IMR-90 (cell line): ENCODE results near the gene RAD1. TPM values are rescaled to one million over a fixed set of nuclear protein-coding genes. Genes with fewer than 3 reads are reported as not detected.

Experiments used
- ATAC-seq: fragments of 200-7000 bp; cut with Tn5 transposase; 2 replicates; pipeline ENCODE4 v1.9.1; 2020; ENCODE audit warnings: low read depth, mild to moderate bottlenecking, moderate library complexity
- BruUV-seq: library from RNA; stranded (reverse); fragments of 400-500 nt; replicated peaks from 2 replicates; lab custom pipeline; 2021; lab: Mats Ljungman, UMichigan
- CTCF ChIA-PET: fragments of 300-600 bp; formaldehyde crosslinking; extraction: SDS; loops from one replicate; lab custom pipeline; 2021; ENCODE audit warnings: antibody characterized with exemption; lab: Yijun Ruan, JAX
- POLR2A ChIA-PET: fragments of 300-600 bp; sonication (Branson Sonifier 250); formaldehyde crosslinking; loops from one replicate; lab custom pipeline; 2022; ENCODE audit warnings: antibody characterized with exemption; ENCODE audit not compliant: unreplicated experiment; lab: Charles Lee
- DNase-seq: peaks from one replicate; pipeline ENCODE4 v3.0.0; 2013
- H2AFZ ChIP-seq: replicated peaks from 2 replicates; pipeline ENCODE3; 2013; ENCODE audit warnings: low read length, mild to moderate bottlenecking; ENCODE audit not compliant: poor library complexity
- H2AK5ac ChIP-seq: 2 replicates; pipeline ENCODE4 v1.6.1; 2013; ENCODE audit warnings: low read depth, low read length, inconsistent platforms
- H2AK9ac ChIP-seq: replicated peaks from 2 replicates; pipeline ENCODE3; 2013; ENCODE audit warnings: mild to moderate bottlenecking, low read depth, low read length, moderate library complexity; ENCODE audit not compliant: poor library complexity
- H2BK120ac ChIP-seq: 2 replicates; pipeline ENCODE4 v1.6.1; 2013; ENCODE audit warnings: low read depth, low read length, inconsistent platforms
- H2BK15ac ChIP-seq: 3 replicates; pipeline ENCODE4 v1.6.1; 2013; ENCODE audit warnings: low read depth, low read length, inconsistent platforms
- H2BK20ac ChIP-seq: 2 replicates; pipeline ENCODE4 v1.6.1; 2013; ENCODE audit warnings: low read depth, mild to moderate bottlenecking, inconsistent platforms, low read length, moderate library complexity
- H2BK5ac ChIP-seq: 2 replicates; pipeline ENCODE4 v1.6.1; 2013; ENCODE audit warnings: mild to moderate bottlenecking, low read depth, low read length, inconsistent platforms; ENCODE audit not compliant: poor library complexity, severe bottlenecking
- H3K14ac ChIP-seq: replicated peaks from 2 replicates; pipeline ENCODE4 v1.6.1; 2013; ENCODE audit warnings: low read depth, low read length, inconsistent platforms
- H3K18ac ChIP-seq: 2 replicates; pipeline ENCODE4 v1.6.1; 2013; ENCODE audit warnings: low read depth, low read length, control low read depth
- H3K23ac ChIP-seq: 2 replicates; pipeline ENCODE4 v1.6.1; 2013; ENCODE audit warnings: low read depth, low read length, inconsistent platforms
- H3K27ac ChIP-seq: 2 replicates; pipeline ENCODE4 v1.5.1; 2013; ENCODE audit warnings: mild to moderate bottlenecking, control low read depth, low read length; ENCODE audit not compliant: insufficient read depth
- H3K27me3 ChIP-seq: 2 replicates; pipeline ENCODE4 v1.6.1; 2013; ENCODE audit warnings: low read length; ENCODE audit not compliant: control insufficient read depth, insufficient read depth
- H3K36me3 ChIP-seq: 2 replicates; pipeline ENCODE4 v1.6.1; 2013; ENCODE audit warnings: low read length, mixed read lengths; ENCODE audit not compliant: control insufficient read depth, insufficient read depth
- H3K4ac ChIP-seq: 2 replicates; pipeline ENCODE4 v1.6.1; 2013; ENCODE audit warnings: low read depth, low read length, inconsistent platforms
- H3K4me1 ChIP-seq: 2 replicates; pipeline ENCODE4 v1.6.1; 2013; ENCODE audit warnings: low read length, mixed read lengths; ENCODE audit not compliant: control insufficient read depth, insufficient read depth
- H3K4me2 ChIP-seq: 2 replicates; pipeline ENCODE4 v1.6.1; 2013; ENCODE audit warnings: low read depth, mild to moderate bottlenecking, control low read depth, low read length, moderate library complexity
- H3K4me3 ChIP-seq: 2 replicates; pipeline ENCODE4 v1.5.1; 2013; ENCODE audit warnings: low read depth, mild to moderate bottlenecking, control low read depth, low read length, moderate library complexity; ENCODE audit not compliant: insufficient read depth
- H3K56ac ChIP-seq: 2 replicates; pipeline ENCODE4 v1.6.1; 2013; ENCODE audit warnings: low read length, inconsistent platforms; ENCODE audit not compliant: insufficient read depth; ENCODE audit errors: extremely low read depth
- H3K79me1 ChIP-seq, 2 experiments: 2 replicates each; pipeline ENCODE4 v1.6.1; 2013; ENCODE audit warnings: low read length in 2 of 2, inconsistent platforms in 1 of 2, low read depth in 1 of 2
- H3K9ac ChIP-seq: 2 replicates; pipeline ENCODE4 v1.6.1; 2013; ENCODE audit warnings: low read depth, low read length, control low read depth
- H3K9me1 ChIP-seq: 2 replicates; pipeline ENCODE4 v1.6.1; 2013; ENCODE audit warnings: low read length, inconsistent platforms; ENCODE audit not compliant: insufficient read depth
- H3K9me3 ChIP-seq: 2 replicates; pipeline ENCODE4 v1.6.1; 2013; ENCODE audit warnings: low read length; ENCODE audit not compliant: control insufficient read depth, insufficient read depth
- H4K20me1 ChIP-seq: 2 replicates; pipeline ENCODE4 v1.6.1; 2013; ENCODE audit warnings: low read length, inconsistent platforms; ENCODE audit not compliant: insufficient read depth
- H4K5ac ChIP-seq: 2 replicates; pipeline ENCODE4 v1.6.1; 2013; ENCODE audit warnings: mild to moderate bottlenecking, low read depth, low read length, control low read depth
- H4K8ac ChIP-seq, 2 experiments: 2 replicates each; pipeline ENCODE4 v1.6.1; 2013; ENCODE audit warnings: low read depth in 2 of 2, low read length in 2 of 2, control low read depth in 1 of 2, inconsistent platforms in 1 of 2
- H4K91ac ChIP-seq: 2 replicates; pipeline ENCODE4 v1.6.1; 2013; ENCODE audit warnings: low read depth, low read length, inconsistent platforms; ENCODE audit not compliant: insufficient read depth
- BHLHE40 ChIP-seq: fragments of 150-350 bp; IDR thresholded peaks from 2 replicates; pipeline ENCODE4 v1.6.1; 2016; ENCODE audit warnings: mild to moderate bottlenecking, low read depth, low read length
- CHD1 ChIP-seq: IDR thresholded peaks from 2 replicates; pipeline ENCODE4 v1.6.1; 2012; ENCODE audit warnings: low read depth, low read length, improper control_type of control experiment
- FOS ChIP-seq: fragments of 150-350 bp; IDR thresholded peaks from 2 replicates; pipeline ENCODE4 v1.6.1; 2016; ENCODE audit warnings: low read depth, low read length
- MAFK ChIP-seq: IDR thresholded peaks from 2 replicates; pipeline ENCODE4 v1.6.1; 2012; ENCODE audit warnings: low read depth, low read length, improper control_type of control experiment
- MAZ ChIP-seq: IDR thresholded peaks from 2 replicates; pipeline ENCODE4 v1.6.1; 2012; ENCODE audit warnings: low read depth, mild to moderate bottlenecking, low read length, improper control_type of control experiment, moderate library complexity, borderline replicate concordance
- NFE2L2 ChIP-seq: fragments of 150-350 bp; IDR thresholded peaks from 2 replicates; pipeline ENCODE4 v1.6.1; 2016; ENCODE audit warnings: low read depth, mild to moderate bottlenecking, low read length
- POLR2A ChIP-seq: IDR thresholded peaks from 2 replicates; pipeline ENCODE4 v1.6.1; 2012; ENCODE audit warnings: mild to moderate bottlenecking, low read depth, low read length
- RAD21 ChIP-seq: IDR thresholded peaks from 2 replicates; pipeline ENCODE4 v1.6.1; 2012; ENCODE audit warnings: low read length, improper control_type of control experiment
- RCOR1 ChIP-seq: IDR thresholded peaks from 2 replicates; pipeline ENCODE4 v1.6.1; 2012; ENCODE audit warnings: mild to moderate bottlenecking, low read length, improper control_type of control experiment; ENCODE audit not compliant: insufficient replicate concordance
- RFX5 ChIP-seq: IDR thresholded peaks from 2 replicates; pipeline ENCODE4 v1.8.0; 2012; ENCODE audit warnings: low read depth, mild to moderate bottlenecking, low read length, moderate library complexity
- WGBS, 2 experiments: methylation state at CpG; one replicate each; pipeline versions ENCODE4 v1.1.5 to v1.1.7; 2013; ENCODE audit warnings: missing lambda C conversion rate in 2 of 2; ENCODE audit not compliant: insufficient read length in 1 of 2; ENCODE audit errors: extremely low coverage in 2 of 2; 5-methylcytosine and 5-hydroxymethylcytosine counted together
- dilution Hi-C: fragments of 300-500 bp; cut with HindIII; formaldehyde crosslinking; loops from one replicate; pipeline ENCODE4 v1.14.3; 2018; ENCODE audit warnings: low sequenced_read_pairs; ENCODE audit not compliant: unreplicated experiment
- in situ Hi-C: fragments of 300-500 bp; cut with MboI; formaldehyde crosslinking; loops from 3 replicates; pipeline ENCODE4 v1.14.3; 2019; ENCODE audit warnings: low sequenced_read_pairs, inconsistent platforms, mixed read lengths
- intact Hi-C: fragments of 100-400 bp; cut with micrococcal nuclease; formaldehyde crosslinking; loops from 2 replicates; pipeline ENCODE4 v1.10.0; 2022
- polyA plus RNA-seq, 3 experiments: library from polyadenylated mRNA; depleted of rRNA; stranded (reverse); fragments of >200 nt; gene quantifications; 2 replicates each; pipeline ENCODE4 v1.2.3, GENCODE V29; 2012; ENCODE audit warnings: low replicate concordance in 1 of 3
- total RNA-seq: library from RNA; depleted of rRNA; stranded (reverse); fragments of >200 nt; gene quantifications from 2 replicates; pipeline ENCODE4 v1.2.3, GENCODE V29; 2012
- TF ChIP-seq, protein P1 (sequence below): fragments of 150-350 bp; IDR thresholded peaks from 2 replicates; pipeline ENCODE4 v1.6.1; 2016; ENCODE audit warnings: low read depth, mild to moderate bottlenecking, low read length, moderate library complexity, borderline replicate concordance

RAD1 gene
- total and polyA plus RNA-seq, 2 of the 4 experiments (the other 2 are of a cell fraction), result 18.5 to 21.5 TPM

DNA sequence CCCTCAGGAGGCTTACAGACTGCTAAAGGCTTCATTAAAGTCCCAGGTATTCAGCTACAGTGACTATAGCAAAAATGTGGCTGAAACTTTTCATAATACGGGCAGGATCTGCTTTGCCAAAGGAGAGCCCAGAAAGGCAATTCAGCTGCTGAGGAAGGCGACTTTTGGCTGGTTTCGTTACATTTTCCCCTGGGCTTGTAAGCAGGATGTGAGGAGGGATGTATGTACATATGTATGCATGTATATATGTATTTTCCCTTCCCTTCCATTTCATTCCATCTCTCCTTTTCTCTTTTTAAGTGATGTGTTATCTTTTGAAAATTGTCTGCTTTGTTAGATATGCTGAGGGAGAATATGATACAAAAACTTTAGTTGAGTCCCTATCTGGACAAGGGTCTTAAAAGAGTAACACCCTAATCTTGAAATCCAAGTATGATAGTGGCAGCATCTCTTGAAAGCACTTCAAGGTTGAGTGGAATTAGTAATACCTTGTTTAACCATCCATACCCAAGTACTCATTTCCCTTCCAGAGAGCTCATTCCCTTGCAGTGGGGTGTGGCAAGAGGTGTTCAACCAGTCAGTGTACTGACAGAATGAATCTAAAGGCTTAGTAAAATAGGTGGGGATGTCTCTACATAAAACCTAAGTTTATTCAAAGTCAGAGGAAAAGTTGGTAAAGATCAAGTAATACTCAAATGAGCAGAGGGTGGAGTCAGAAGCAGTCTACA, 28.7 kb downstream of the RAD1 start:
- Histone ChIP-seq H4K5ac (no peak overlapping the region), H3K23ac (no peak overlapping the region), H3K18ac (no peak overlapping the region), H3K27ac (no peak overlapping the region), H4K20me1 (no peaks in the 10 kb centered on the region), H3K9me3 (no peaks in the 10 kb centered on the region), H3K36me3 (no peaks in the 10 kb centered on the region), H3K4ac (no peak overlapping the region), H2AFZ (no peak overlapping the region), H2BK20ac (no peak overlapping the region), H3K4me2 (no peak overlapping the region), H3K56ac (no peak overlapping the region), H3K14ac (no peak overlapping the region), H2AK9ac (no peak overlapping the region), H2BK15ac (no peak overlapping the region), H3K4me3 (no peak overlapping the region), H3K9ac (no peak overlapping the region), H4K91ac (no peak overlapping the region), H3K27me3 (peaks cover 2% of the 10 kb centered on the region; the same call in 1 of the 2 replicates), H4K8ac (no peak overlapping the region), H3K79me1 (no peaks in the 10 kb centered on the region), H2BK120ac (no peak overlapping the region), H3K9me1 (no peaks in the 10 kb centered on the region), H2BK5ac (no peak overlapping the region), H2AK5ac (no peak overlapping the region), H3K4me1 (no peaks in the 10 kb centered on the region)
- ATAC-seq (no peak), DNase-seq (no peak)
- dilution Hi-C loops, result no loop called here
- no CpG with 5 or more reads among the region's 3 CpGs for WGBS, 2 experiments
- in situ Hi-C loops, result loop anchor here (25.0 kb wide), 1 partner anchor 899 kb away; the partner anchor contains the start of gene SLC45A2
- ChIA-PET POLR2A (interaction anchor here (0.5 kb wide), 1 partner anchor 14 kb away, joined by 4 read pairs; no protein-coding TSS in a partner anchor), CTCF (no interaction called here)
- BruUV-seq, result no TSS peak
- TF ChIP-seq NFE2L2, result no peak
- no peak for TF ChIP-seq MAZ
- TF ChIP-seq FOS, result no peak
- no peak for TF ChIP-seq CHD1
- TF ChIP-seq RFX5, result no peak
- no peak for TF ChIP-seq RAD21
- TF ChIP-seq, protein P1, sequence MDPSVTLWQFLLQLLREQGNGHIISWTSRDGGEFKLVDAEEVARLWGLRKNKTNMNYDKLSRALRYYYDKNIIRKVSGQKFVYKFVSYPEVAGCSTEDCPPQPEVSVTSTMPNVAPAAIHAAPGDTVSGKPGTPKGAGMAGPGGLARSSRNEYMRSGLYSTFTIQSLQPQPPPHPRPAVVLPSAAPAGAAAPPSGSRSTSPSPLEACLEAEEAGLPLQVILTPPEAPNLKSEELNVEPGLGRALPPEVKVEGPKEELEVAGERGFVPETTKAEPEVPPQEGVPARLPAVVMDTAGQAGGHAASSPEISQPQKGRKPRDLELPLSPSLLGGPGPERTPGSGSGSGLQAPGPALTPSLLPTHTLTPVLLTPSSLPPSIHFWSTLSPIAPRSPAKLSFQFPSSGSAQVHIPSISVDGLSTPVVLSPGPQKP, result no peak
- TF ChIP-seq BHLHE40, result no peak
- TF ChIP-seq RCOR1, result no peak
- no peak for TF ChIP-seq POLR2A
- no peak for TF ChIP-seq MAFK
- intact Hi-C loops, result no loop called here
